HepG2 (cell line): ENCODE measurements around the gene CDC14A. TPM values are rescaled to one million over a fixed set of nuclear protein-coding genes. Genes with fewer than 3 reads are reported as not detected.

Experiments used
- ATAC-seq: fragments of 200-7000 bp; cut with Tn5 transposase; 3 replicates; pipeline ENCODE4 v1.9.1; 2020; ENCODE audit warnings: mild to moderate bottlenecking, moderate library complexity
- BruUV-seq: library from RNA; stranded (reverse); fragments of 400-500 nt; replicated peaks from 2 replicates; lab custom pipeline; 2021; lab: Mats Ljungman, UMichigan
- CTCF ChIA-PET: fragments of 300-600 bp; formaldehyde crosslinking; extraction: SDS; loops from one replicate; lab custom pipeline; 2021; ENCODE audit warnings: low total read pairs, inconsistent platforms, low intra/inter-chr PET ratio; lab: Yijun Ruan, JAX
- POLR2A ChIA-PET: fragments of 350-600 bp; sonication (Branson Sonifier 250); formaldehyde crosslinking; loops from one replicate; lab custom pipeline; 2020; ENCODE audit warnings: antibody characterized with exemption, inconsistent platforms; lab: Yijun Ruan, JAX
- DNase-seq: peaks from one replicate; pipeline ENCODE4 v3.0.0-alpha.2; 2015; ENCODE audit warnings: low spot score
- FAIRE-seq: peaks from 3 replicates; lab custom pipeline; 2011; peaks lifted over from hg19 to GRCh38; lab: Jason Lieb, UNC
- H2AFZ ChIP-seq: one replicate; pipeline ENCODE4 v1.6.1; 2011; ENCODE audit warnings: low read length, inconsistent platforms
- H3K27ac ChIP-seq: fragments of 300-600 bp; 3 replicates; pipeline ENCODE4 v1.8.0; 2011; ENCODE audit warnings: mixed run types, mild to moderate bottlenecking, mixed read lengths, low read length, inconsistent platforms; ENCODE audit not compliant: insufficient read depth; ENCODE audit errors: extremely low read length
- H3K27me3 ChIP-seq, 2 experiments: fragments of 200-600 bp in 1 of 2; 2 replicates in 1 of 2; 3 replicates in 1 of 2; pipeline versions ENCODE4 v1.6.0 to v1.8.0; 2011; ENCODE audit warnings: low read length in 2 of 2, mild to moderate bottlenecking in 2 of 2, moderate library complexity in 2 of 2, inconsistent platforms in 1 of 2; ENCODE audit not compliant: insufficient read depth in 2 of 2, control insufficient read depth in 1 of 2
- H3K36me3 ChIP-seq, 2 experiments: fragments of 200-600 bp in 1 of 2; replicated peaks in 1 of 2; 2 replicates in 1 of 2; 3 replicates in 1 of 2; pipeline versions ENCODE4 v1.5.1 to v1.8.0; 2011; ENCODE audit warnings: low read length in 2 of 2, inconsistent platforms in 1 of 2; ENCODE audit not compliant: insufficient read depth in 2 of 2, control insufficient read depth in 1 of 2
- H3K4me1 ChIP-seq: 2 replicates; pipeline ENCODE4 v1.5.1; 2012; ENCODE audit warnings: low read length, inconsistent platforms; ENCODE audit not compliant: insufficient read depth
- H3K4me2 ChIP-seq: 2 replicates; pipeline ENCODE4 v1.6.0; 2011; ENCODE audit warnings: low read depth, low read length, inconsistent platforms
- H3K4me3 ChIP-seq, 3 experiments: fragments of 200-600 bp in 1 of 3; sonication (generic), shearing (Covaris generic) in 1 of 3; replicated peaks in 1 of 3; 2 replicates each; pipeline ENCODE4 v1.5.1; 2011 to 2016; ENCODE audit warnings: low read length in 3 of 3, inconsistent platforms in 2 of 3, low read depth in 2 of 3, mild to moderate bottlenecking in 2 of 3, control low read depth in 1 of 3, mixed read lengths in 1 of 3; ENCODE audit not compliant: insufficient read depth in 1 of 3
- H3K79me2 ChIP-seq: one replicate; pipeline ENCODE4 v1.6.1; 2011; ENCODE audit warnings: low read length, inconsistent platforms; ENCODE audit not compliant: insufficient read depth
- H3K9ac ChIP-seq: 2 replicates; pipeline ENCODE4 v1.6.0; 2011; ENCODE audit warnings: mild to moderate bottlenecking, low read depth, low read length, inconsistent platforms; ENCODE audit not compliant: insufficient read depth
- H3K9me3 ChIP-seq: 2 replicates; pipeline ENCODE4 v1.5.1; 2012; ENCODE audit warnings: mild to moderate bottlenecking, low read length
- H4K20me1 ChIP-seq: 2 replicates; pipeline ENCODE4 v1.6.0; 2011; ENCODE audit warnings: inconsistent platforms, mild to moderate bottlenecking, low read length, moderate library complexity; ENCODE audit not compliant: insufficient read depth
- EZH2 ChIP-seq: conservative IDR thresholded peaks from 2 replicates; pipeline ENCODE4 v1.6.1; 2012; ENCODE audit warnings: mild to moderate bottlenecking, low read depth, low read length, moderate library complexity
- MAFF ChIP-seq: IDR thresholded peaks from 2 replicates; pipeline ENCODE4 v1.6.1; 2011; ENCODE audit warnings: low read depth, low read length, improper control_type of control experiment
- MAFK ChIP-seq, 2 experiments: IDR thresholded peaks in 1 of 2; conservative IDR thresholded peaks in 1 of 2; 2 replicates each; pipeline ENCODE4 v1.6.1; 2011; ENCODE audit warnings: improper control_type of control experiment in 2 of 2, low read length in 2 of 2
- MED1 ChIP-seq: sonication (generic); formaldehyde crosslinking; IDR thresholded peaks from 2 replicates; pipeline ENCODE4 v1.4.0; 2020; ENCODE audit warnings: missing genetic modification reagents
- SNAPC4 ChIP-seq: sonication (generic); formaldehyde crosslinking; IDR thresholded peaks from 2 replicates; pipeline ENCODE4 v1.4.0; 2020; ENCODE audit warnings: mild to moderate bottlenecking, missing genetic modification reagents
- WGBS: methylation state at CpG from one replicate; pipeline ENCODE4 v1.1.6; 2017; ENCODE audit warnings: low lambda C conversion rate; 5-methylcytosine and 5-hydroxymethylcytosine counted together
- in situ Hi-C: cut with HindIII; loops from 2 replicates; pipeline ENCODE4 v1.10.0; 2017; ENCODE audit warnings: low pct_unique_long_range_greater_than_20kb; ENCODE audit not compliant: extremely low pct_ligation_motif_present
- intact Hi-C: fragments of 100-400 bp; cut with micrococcal nuclease; formaldehyde crosslinking; loops from one replicate; pipeline ENCODE4 v1.10.0; 2022; ENCODE audit not compliant: unreplicated experiment
- polyA plus RNA-seq, 8 experiments: library from polyadenylated mRNA; depleted of rRNA in 3 of 8; stranded (reverse) in 7 of 8; unstranded in 1 of 8; fragments of >200 nt; fragmentation: Illumina TruSeq in 4 of 8; extraction: Trizol in 4 of 8; gene quantifications; 2 replicates each; pipeline versions ENCODE4 v1.2.1 to v1.2.3, GENCODE V29; 2011 to 2016; ENCODE audit warnings: low read depth in 4 of 8, missing spikeins in 1 of 8, mixed read lengths in 1 of 8; ENCODE audit not compliant: insufficient read depth in 1 of 8
- total RNA-seq, 5 experiments: library from RNA; depleted of rRNA; stranded (reverse); fragments of >200 nt; fragmentation: Illumina TruSeq; extraction: Trizol; gene quantifications; 2 replicates each; pipeline ENCODE4 v1.2.3, GENCODE V29; 2016; ENCODE audit warnings: low read depth in 1 of 5
- TF ChIP-seq, protein P1 (sequence below): sonication (generic); formaldehyde crosslinking; IDR thresholded peaks from 2 replicates; pipeline ENCODE4 v1.4.0; 2020; ENCODE audit warnings: missing genetic modification reagents

CDC14A gene
- total and polyA plus RNA-seq, 2 of the 13 experiments (the other 11 are each of a cell fraction or from before 2014, with no cell fraction given), result 2.8 to 4.9 TPM

GRCh38 chr1:100456880-100457279, 104.6 kb downstream of the CDC14A start (continued):
- TF ChIP-seq SNAPC4 (CRISPR knock-in tag), result no peak
- TF ChIP-seq MED1, result no peak
- no peak for TF ChIP-seq EZH2

- TF ChIP-seq MAFF, result peak; percentile 71
- TF ChIP-seq, protein P1, sequence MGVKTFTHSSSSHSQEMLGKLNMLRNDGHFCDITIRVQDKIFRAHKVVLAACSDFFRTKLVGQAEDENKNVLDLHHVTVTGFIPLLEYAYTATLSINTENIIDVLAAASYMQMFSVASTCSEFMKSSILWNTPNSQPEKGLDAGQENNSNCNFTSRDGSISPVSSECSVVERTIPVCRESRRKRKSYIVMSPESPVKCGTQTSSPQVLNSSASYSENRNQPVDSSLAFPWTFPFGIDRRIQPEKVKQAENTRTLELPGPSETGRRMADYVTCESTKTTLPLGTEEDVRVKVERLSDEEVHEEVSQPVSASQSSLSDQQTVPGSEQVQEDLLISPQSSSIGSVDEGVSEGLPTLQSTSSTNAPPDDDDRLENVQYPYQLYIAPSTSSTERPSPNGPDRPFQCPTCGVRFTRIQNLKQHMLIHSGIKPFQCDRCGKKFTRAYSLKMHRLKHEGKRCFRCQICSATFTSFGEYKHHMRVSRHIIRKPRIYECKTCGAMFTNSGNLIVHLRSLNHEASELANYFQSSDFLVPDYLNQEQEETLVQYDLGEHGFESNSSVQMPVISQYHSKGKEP, result no peak
- peak; percentile 53 to 81 for TF ChIP-seq MAFK (conservative IDR thresholded peaks at IDR 0.05 in 1 of 2, IDR thresholded peaks at IDR 0.05 in 1 of 2; ENCODE audit: low read length in 2 of 2)
- H3K4me3 ChIP-seq, result no peak overlapping the region
- H3K27me3 ChIP-seq, result no peaks in the 10 kb centered on the region
- ChIA-PET POLR2A (no interaction called here), CTCF (no interaction called here)
- H3K4me1 ChIP-seq, result peaks cover 10% of the 10 kb centered on the region
- H3K36me3 ChIP-seq, result no peaks in the 10 kb centered on the region
- in situ Hi-C loops (loop anchor here (5.0 to 10.0 kb wide), 3 partner anchors 193 to 643 kb away; partner anchors contain the start of gene RTCA), intact Hi-C loops (loop anchor here (2.0 to 5.0 kb wide), 4 partner anchors 105 to 649 kb away; partner anchors contain the start of genes CDC14A, RTCA, SASS6 and TRMT13)
- H2AFZ ChIP-seq, result no peak overlapping the region
- no TSS peak for BruUV-seq
- 96% methylated on average over 2 of the region's 2 CpGs for WGBS
- no peaks in the 10 kb centered on the region for H3K79me2 ChIP-seq
- no peaks in the 10 kb centered on the region for H4K20me1 ChIP-seq
- ATAC-seq (no peak), DNase-seq (no peak), FAIRE-seq (no peak)
- H3K27ac ChIP-seq, result no peak overlapping the region
- no peak overlapping the region for H3K4me2 ChIP-seq
- no peak overlapping the region for H3K9ac ChIP-seq
- H3K9me3 ChIP-seq, result no peaks in the 10 kb centered on the region
These were observed 105.4 kb downstream of the CDC14A start for GRCh38 chr1:100457683-100458082.
